Gastroesophageal sphincter (tissue), 3 donors: Measurements from ENCODE around the gene VDAC1.

Experiments
- EP300 ChIP-seq: sonication (generic); formaldehyde crosslinking; IDR thresholded peaks from one replicate; pipeline ENCODE4 v1.6.1; 2017; ENCODE audit warnings: antibody characterized with exemption, mild to moderate bottlenecking
- POLR2A ChIP-seq, 2 donors: fragments of 450-650 bp; IDR thresholded peaks; one replicate each; pipeline ENCODE4 v1.6.1; 2017; ENCODE audit warnings: antibody characterized with exemption in 2 of 2, mild to moderate bottlenecking in 2 of 2, moderate library complexity in 1 of 2
- TF ChIP-seq, protein P1 (sequence below), 4 experiments: fragments of 200-600 bp in 2 of 4; fragments of 450-650 bp in 2 of 4; sonication (generic) in 1 of 4; IDR thresholded peaks; one replicate each; pipeline ENCODE4 v1.5.1; 2017 to 2019; ENCODE audit warnings: antibody characterized with exemption in 4 of 4, mild to moderate bottlenecking in 2 of 4, moderate library complexity in 2 of 4

- TF ChIP-seq, protein P1, sequence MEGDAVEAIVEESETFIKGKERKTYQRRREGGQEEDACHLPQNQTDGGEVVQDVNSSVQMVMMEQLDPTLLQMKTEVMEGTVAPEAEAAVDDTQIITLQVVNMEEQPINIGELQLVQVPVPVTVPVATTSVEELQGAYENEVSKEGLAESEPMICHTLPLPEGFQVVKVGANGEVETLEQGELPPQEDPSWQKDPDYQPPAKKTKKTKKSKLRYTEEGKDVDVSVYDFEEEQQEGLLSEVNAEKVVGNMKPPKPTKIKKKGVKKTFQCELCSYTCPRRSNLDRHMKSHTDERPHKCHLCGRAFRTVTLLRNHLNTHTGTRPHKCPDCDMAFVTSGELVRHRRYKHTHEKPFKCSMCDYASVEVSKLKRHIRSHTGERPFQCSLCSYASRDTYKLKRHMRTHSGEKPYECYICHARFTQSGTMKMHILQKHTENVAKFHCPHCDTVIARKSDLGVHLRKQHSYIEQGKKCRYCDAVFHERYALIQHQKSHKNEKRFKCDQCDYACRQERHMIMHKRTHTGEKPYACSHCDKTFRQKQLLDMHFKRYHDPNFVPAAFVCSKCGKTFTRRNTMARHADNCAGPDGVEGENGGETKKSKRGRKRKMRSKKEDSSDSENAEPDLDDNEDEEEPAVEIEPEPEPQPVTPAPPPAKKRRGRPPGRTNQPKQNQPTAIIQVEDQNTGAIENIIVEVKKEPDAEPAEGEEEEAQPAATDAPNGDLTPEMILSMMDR (IDR thresholded peaks at IDR 0.05), result no peak
- TF ChIP-seq POLR2A (IDR thresholded peaks at IDR 0.05), result no peak
- TF ChIP-seq EP300, result no peak
These were observed 19.1 kb downstream of the VDAC1 start for GRCh38 chr5:133985540-133986180.
